Measurements from ENCODE around the gene KIAA0513. TPM values are rescaled to one million over a fixed set of nuclear protein-coding genes. Genes with fewer than 3 reads are reported as not detected.

Gene KIAA0513
- total and polyA plus RNA-seq, 2 experiments from 2014 or later: 5.3 to 5.4 TPM

GRCh38 chr16:85058909-85059308 lies 31.3 kb downstream of the KIAA0513 start:
- no peaks in the 10 kb centered on the region for H3K27me3 ChIP-seq (replicated peaks; ENCODE audit: insufficient read depth)
- in situ Hi-C loops (cut with MboI): no loop called here
- 65 to 76% methylated on average over 4 of the region's 4 CpGs for WGBS, 2 experiments (ENCODE audit: low coverage in 1 of 2, low lambda C conversion rate in 2 of 2, missing lambda C conversion rate in 2 of 2)
- H4K20me1 ChIP-seq (ENCODE audit: insufficient read depth): no peaks in the 10 kb centered on the region
- no peak overlapping the region for H3K9ac ChIP-seq
- TF ChIP-seq EZH2 (IDR thresholded peaks at IDR 0.05; ENCODE audit: insufficient read depth, poor library complexity, severe bottlenecking) (no peak), EZH2phosphoT487 (IDR thresholded peaks at IDR 0.05; ENCODE audit: insufficient read depth, low read depth) (no peak)
- peaks cover 17% of the 10 kb centered on the region for H3F3A ChIP-seq (ENCODE audit: insufficient read depth)
- no peaks in the 10 kb centered on the region for H3K79me2 ChIP-seq (ENCODE audit: insufficient read depth)
- no peaks in the 10 kb centered on the region for H3K9me2 ChIP-seq (ENCODE audit: insufficient read depth)
- H3K4me2 ChIP-seq (ENCODE audit: unreplicated experiment): no peak overlapping the region
- no peaks in the 10 kb centered on the region for H3K9me3 ChIP-seq (ENCODE audit: low read depth)
- no peak overlapping the region for H3K27ac ChIP-seq
- H3K36me3 ChIP-seq (ENCODE audit: low read depth): no peaks in the 10 kb centered on the region
- H3K4me1 ChIP-seq (ENCODE audit: insufficient read depth): peaks cover 14% of the 10 kb centered on the region
- H2AFZ ChIP-seq: no peak overlapping the region
- DNase-seq: no peak
- no peak overlapping the region for H3K4me3 ChIP-seq

- H3K9me3 ChIP-seq (ENCODE audit: low read depth): no peaks in the 10 kb centered on the region
- H2AFZ ChIP-seq: no peak overlapping the region
- DNase-seq: no peak
- H3K4me1 ChIP-seq (ENCODE audit: insufficient read depth): no peaks in the 10 kb centered on the region
- H3K4me2 ChIP-seq (ENCODE audit: unreplicated experiment): no peak overlapping the region
- no peaks in the 10 kb centered on the region for H3K79me2 ChIP-seq (ENCODE audit: insufficient read depth)
- H3K27ac ChIP-seq: no peak overlapping the region
- H3F3A ChIP-seq (ENCODE audit: insufficient read depth): no peaks in the 10 kb centered on the region
- 95 to 97% methylated on average over 8 of the region's 8 CpGs for whole genome bisulfite sequencing, 2 experiments (ENCODE audit: low coverage in 1 of 2, low lambda C conversion rate in 2 of 2, missing lambda C conversion rate in 2 of 2)
- H3K4me3 ChIP-seq: no peak overlapping the region
- no peaks in the 10 kb centered on the region for H3K9me2 ChIP-seq (ENCODE audit: insufficient read depth)
- H3K9ac ChIP-seq: no peak overlapping the region
- H3K36me3 ChIP-seq (ENCODE audit: low read depth): no peaks in the 10 kb centered on the region
- in situ Hi-C loops (cut with MboI): no loop called here
- H4K20me1 ChIP-seq (ENCODE audit: insufficient read depth): no peaks in the 10 kb centered on the region
- no peak for TF ChIP-seq EZH2 (IDR thresholded peaks at IDR 0.05; ENCODE audit: insufficient read depth, poor library complexity, severe bottlenecking)
- TF ChIP-seq EZH2phosphoT487 (IDR thresholded peaks at IDR 0.05; ENCODE audit: insufficient read depth, low read depth): no peak
- H3K27me3 ChIP-seq (replicated peaks; ENCODE audit: insufficient read depth): no peaks in the 10 kb centered on the region
Observed at GRCh38 chr16:85061566-85061965, 34.0 kb downstream of the KIAA0513 start.

- WGBS, 2 experiments (ENCODE audit: low coverage in 1 of 2, low lambda C conversion rate in 2 of 2, missing lambda C conversion rate in 2 of 2): 87 to 95% methylated on average over 9 of the region's 9 CpGs
Observed at GRCh38 chr16:85062323-85062722, 34.7 kb downstream of the KIAA0513 start.

DNA sequence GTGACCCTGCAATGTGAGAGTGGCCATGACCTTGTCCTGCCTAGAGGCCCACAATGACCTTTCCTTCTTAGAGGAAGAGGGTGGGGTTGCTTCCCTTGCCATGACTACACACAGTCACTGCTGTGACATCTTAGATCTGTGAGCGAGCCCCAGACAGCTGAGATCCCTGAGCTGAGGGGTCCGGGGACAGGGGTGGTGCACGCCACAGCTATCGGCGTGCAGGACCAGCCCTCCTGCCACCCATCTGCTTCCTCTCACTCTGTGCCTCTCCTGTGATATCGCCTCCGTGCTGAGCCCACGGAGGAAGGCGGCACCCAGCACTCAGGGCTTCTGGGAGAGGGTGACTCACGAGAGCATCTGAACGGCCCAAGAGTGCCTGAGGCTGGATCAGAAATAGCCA lies 35.2 kb downstream of the KIAA0513 start:
- 88 to 91% methylated on average over 10 to 11 of the region's 11 CpGs for WGBS, 2 experiments (ENCODE audit: low coverage in 1 of 2, low lambda C conversion rate in 2 of 2, missing lambda C conversion rate in 2 of 2)
- no peaks in the 10 kb centered on the region for H4K20me1 ChIP-seq (ENCODE audit: insufficient read depth)
- no peaks in the 10 kb centered on the region for H3F3A ChIP-seq (ENCODE audit: insufficient read depth)
- no peak overlapping the region for H2AFZ ChIP-seq
- no peak for DNase-seq
- H3K9me3 ChIP-seq (ENCODE audit: low read depth): no peaks in the 10 kb centered on the region
- in situ Hi-C loops (cut with MboI): no loop called here
- no peaks in the 10 kb centered on the region for H3K36me3 ChIP-seq (ENCODE audit: low read depth)
- H3K4me1 ChIP-seq (ENCODE audit: insufficient read depth): no peaks in the 10 kb centered on the region
- H3K4me3 ChIP-seq: no peak overlapping the region
- H3K9ac ChIP-seq: no peak overlapping the region
- H3K79me2 ChIP-seq (ENCODE audit: insufficient read depth): no peaks in the 10 kb centered on the region
- no peaks in the 10 kb centered on the region for H3K9me2 ChIP-seq (ENCODE audit: insufficient read depth)
- H3K27me3 ChIP-seq (replicated peaks; ENCODE audit: insufficient read depth): no peaks in the 10 kb centered on the region
- H3K4me2 ChIP-seq (ENCODE audit: unreplicated experiment): no peak overlapping the region
- H3K27ac ChIP-seq: no peak overlapping the region
- TF ChIP-seq EZH2 (IDR thresholded peaks at IDR 0.05; ENCODE audit: insufficient read depth, poor library complexity, severe bottlenecking) (no peak), EZH2phosphoT487 (IDR thresholded peaks at IDR 0.05; ENCODE audit: insufficient read depth, low read depth) (no peak)

More at GRCh38 chr16:85062323-85062722, 34.7 kb downstream of the KIAA0513 start:
- no peak for TF ChIP-seq EZH2 (IDR thresholded peaks at IDR 0.05; ENCODE audit: insufficient read depth, poor library complexity, severe bottlenecking)
- TF ChIP-seq EZH2phosphoT487 (IDR thresholded peaks at IDR 0.05; ENCODE audit: insufficient read depth, low read depth): no peak
- Histone ChIP-seq H3K9me2 (ENCODE audit: insufficient read depth) (no peaks in the 10 kb centered on the region), H3K9me3 (ENCODE audit: low read depth) (no peaks in the 10 kb centered on the region), H3K4me1 (ENCODE audit: insufficient read depth) (no peaks in the 10 kb centered on the region), H3K4me3 (no peak overlapping the region), H3F3A (ENCODE audit: insufficient read depth) (no peaks in the 10 kb centered on the region), H4K20me1 (ENCODE audit: insufficient read depth) (no peaks in the 10 kb centered on the region), H2AFZ (no peak overlapping the region), H3K9ac (no peak overlapping the region), H3K4me2 (ENCODE audit: unreplicated experiment) (no peak overlapping the region), H3K27ac (no peak overlapping the region), H3K79me2 (ENCODE audit: insufficient read depth) (no peaks in the 10 kb centered on the region), H3K27me3 (replicated peaks; ENCODE audit: insufficient read depth) (no peaks in the 10 kb centered on the region), H3K36me3 (ENCODE audit: low read depth) (no peaks in the 10 kb centered on the region)
- in situ Hi-C loops (cut with MboI): no loop called here
- no peak for DNase-seq

DNA sequence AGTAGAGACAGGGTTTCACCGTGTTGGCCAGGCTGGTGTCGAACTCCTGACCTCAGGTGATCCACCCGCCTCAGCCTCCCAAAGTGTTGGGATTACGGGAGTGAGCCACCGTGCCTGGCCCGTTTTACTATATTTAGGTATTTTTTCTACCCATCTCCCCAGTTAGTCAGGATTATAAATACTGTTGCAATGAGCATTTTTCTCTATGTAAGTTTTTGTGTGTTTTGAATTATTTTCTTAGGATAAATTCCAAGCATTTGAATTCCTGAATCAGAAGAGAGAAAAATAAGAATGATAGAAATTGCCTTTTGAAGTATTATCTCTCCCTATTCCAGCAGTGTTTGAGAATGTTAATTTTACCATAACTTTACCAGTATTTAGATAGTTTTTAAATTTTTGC lies 36.6 kb downstream of the KIAA0513 start:
- Histone ChIP-seq H3K79me2 (ENCODE audit: insufficient read depth) (no peaks in the 10 kb centered on the region), H3K4me1 (ENCODE audit: insufficient read depth) (no peaks in the 10 kb centered on the region), H3K36me3 (ENCODE audit: low read depth) (no peaks in the 10 kb centered on the region), H3K27ac (no peak overlapping the region), H4K20me1 (ENCODE audit: insufficient read depth) (no peaks in the 10 kb centered on the region), H3K9me3 (ENCODE audit: low read depth) (no peaks in the 10 kb centered on the region), H3K27me3 (replicated peaks; ENCODE audit: insufficient read depth) (no peaks in the 10 kb centered on the region), H3K4me3 (no peak overlapping the region), H3K4me2 (ENCODE audit: unreplicated experiment) (no peak overlapping the region), H3F3A (ENCODE audit: insufficient read depth) (no peaks in the 10 kb centered on the region), H3K9me2 (ENCODE audit: insufficient read depth) (no peaks in the 10 kb centered on the region), H2AFZ (no peak overlapping the region), H3K9ac (no peak overlapping the region)
- no peak for DNase-seq
- in situ Hi-C loops (cut with MboI): no loop called here
- 95% methylated on average over 6 of the region's 6 CpGs for WGBS, 2 experiments (ENCODE audit: low coverage in 1 of 2, low lambda C conversion rate in 2 of 2, missing lambda C conversion rate in 2 of 2)
- TF ChIP-seq EZH2 (IDR thresholded peaks at IDR 0.05; ENCODE audit: insufficient read depth, poor library complexity, severe bottlenecking): no peak
- TF ChIP-seq EZH2phosphoT487 (IDR thresholded peaks at IDR 0.05; ENCODE audit: insufficient read depth, low read depth): no peak

All from GM23248 (cell line).